ENCODE measurements around the gene TADA1. TPM values are rescaled to one million over a fixed set of nuclear protein-coding genes. Genes with fewer than 3 reads are reported as not detected.

Gene TADA1
- total RNA-seq, 1 experiment from 2014 or later: 12.4 TPM

DNA sequence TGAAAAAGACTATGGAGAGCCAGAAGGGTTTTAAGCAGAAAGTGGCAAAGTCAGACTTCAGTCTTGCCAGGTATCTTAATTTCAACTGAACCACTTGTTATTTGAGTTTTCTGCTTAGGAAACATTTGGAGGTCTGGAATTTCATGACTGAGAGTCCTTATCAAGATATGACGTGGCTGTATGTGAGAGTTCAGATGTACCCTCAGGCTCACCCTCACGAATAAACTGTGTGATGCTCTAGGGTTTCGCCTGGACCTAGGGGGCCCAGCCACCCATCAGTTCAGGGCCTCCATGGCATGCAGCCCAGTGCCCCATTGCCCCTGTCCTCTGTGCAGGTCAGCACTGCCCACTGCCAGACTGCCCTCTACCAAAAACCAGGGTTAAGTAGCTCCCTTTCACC lies 30.6 kb upstream of the TADA1 start:
- Histone ChIP-seq H4K20me1 (ENCODE audit: low read length) (no peaks in the 10 kb centered on the region), H3K27me3 (ENCODE audit: low read length) (no peaks in the 10 kb centered on the region), H3K9me2 (replicated peaks; ENCODE audit: low read length) (no peaks in the 10 kb centered on the region), H3K9me3 (ENCODE audit: low read length) (no peaks in the 10 kb centered on the region), H3K4me3 (ENCODE audit: low read length) (no peak overlapping the region), H2AFZ (ENCODE audit: low read length) (no peak overlapping the region), H3F3A (ENCODE audit: low read length, unreplicated experiment) (peaks cover 7% of the 10 kb centered on the region), H3K4me1 (ENCODE audit: insufficient read depth, low read length) (peaks cover 25% of the 10 kb centered on the region), H3K4me2 (ENCODE audit: low read length) (peak overlapping the region; percentile 67), H3K36me3 (ENCODE audit: low read depth, low read length) (no peaks in the 10 kb centered on the region), H3K79me2 (ENCODE audit: low read length) (no peaks in the 10 kb centered on the region), H3K9ac (ENCODE audit: low read length) (no peak overlapping the region), H3K27ac (ENCODE audit: low read length) (peak overlapping the region; percentile 63)
- ChIA-PET POLR2A (ENCODE audit: unreplicated experiment) (no interaction called here), CTCF (no interaction called here)
- BruUV-seq (replicated peaks): no TSS peak
- ATAC-seq (no peak), DNase-seq (no peak)
- intact Hi-C loops (cut with micrococcal nuclease): loop anchor here (10.0 kb wide), 1 partner anchor 982 kb away; no protein-coding TSS in a partner anchor
- TF ChIP-seq EZH2 (IDR thresholded peaks at IDR 0.05; ENCODE audit: low read length, unreplicated experiment): no peak
- TF ChIP-seq, protein P1, sequence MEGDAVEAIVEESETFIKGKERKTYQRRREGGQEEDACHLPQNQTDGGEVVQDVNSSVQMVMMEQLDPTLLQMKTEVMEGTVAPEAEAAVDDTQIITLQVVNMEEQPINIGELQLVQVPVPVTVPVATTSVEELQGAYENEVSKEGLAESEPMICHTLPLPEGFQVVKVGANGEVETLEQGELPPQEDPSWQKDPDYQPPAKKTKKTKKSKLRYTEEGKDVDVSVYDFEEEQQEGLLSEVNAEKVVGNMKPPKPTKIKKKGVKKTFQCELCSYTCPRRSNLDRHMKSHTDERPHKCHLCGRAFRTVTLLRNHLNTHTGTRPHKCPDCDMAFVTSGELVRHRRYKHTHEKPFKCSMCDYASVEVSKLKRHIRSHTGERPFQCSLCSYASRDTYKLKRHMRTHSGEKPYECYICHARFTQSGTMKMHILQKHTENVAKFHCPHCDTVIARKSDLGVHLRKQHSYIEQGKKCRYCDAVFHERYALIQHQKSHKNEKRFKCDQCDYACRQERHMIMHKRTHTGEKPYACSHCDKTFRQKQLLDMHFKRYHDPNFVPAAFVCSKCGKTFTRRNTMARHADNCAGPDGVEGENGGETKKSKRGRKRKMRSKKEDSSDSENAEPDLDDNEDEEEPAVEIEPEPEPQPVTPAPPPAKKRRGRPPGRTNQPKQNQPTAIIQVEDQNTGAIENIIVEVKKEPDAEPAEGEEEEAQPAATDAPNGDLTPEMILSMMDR (conservative IDR thresholded peaks at IDR 0.05; ENCODE audit: low read depth, low read length): no peak
- TF ChIP-seq EZH2phosphoT487 (IDR thresholded peaks at IDR 0.05; ENCODE audit: borderline replicate concordance, low read length): no peak

DNA sequence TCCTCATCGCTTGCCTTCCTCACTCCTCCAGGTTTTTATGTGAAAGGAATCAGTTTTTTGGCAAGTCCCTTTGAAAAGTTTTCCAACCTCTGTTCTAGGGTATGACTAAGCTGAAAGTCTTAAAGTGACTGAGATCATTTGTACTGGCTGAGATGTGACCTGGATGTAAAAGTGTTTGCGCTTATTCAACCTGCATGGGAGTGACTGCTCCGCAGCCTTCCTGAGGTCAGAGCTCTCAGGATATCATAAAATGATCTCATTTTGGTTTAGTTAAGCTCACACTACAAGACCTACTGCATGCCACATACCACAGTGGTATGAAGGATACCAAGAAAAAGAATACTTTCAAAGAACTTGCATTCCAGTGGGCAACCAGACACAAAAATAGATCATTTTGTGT lies 29.8 kb upstream of the TADA1 start:
- TF ChIP-seq EZH2phosphoT487 (IDR thresholded peaks at IDR 0.05; ENCODE audit: borderline replicate concordance, low read length) (no peak), EZH2 (IDR thresholded peaks at IDR 0.05; ENCODE audit: low read length, unreplicated experiment) (no peak)
- TF ChIP-seq, protein P1 (conservative IDR thresholded peaks at IDR 0.05; ENCODE audit: low read depth, low read length): no peak
- ChIA-PET CTCF (interaction anchor here (0.7 to 1.1 kb wide), 2 partner anchors 153 to 314 kb away, joined by 3 read pairs; no protein-coding TSS in a partner anchor), POLR2A (ENCODE audit: unreplicated experiment) (no interaction called here)
- peak; percentile 87 for DNase-seq
- Histone ChIP-seq H3K9me3 (ENCODE audit: low read length) (no peaks in the 10 kb centered on the region), H3F3A (ENCODE audit: low read length, unreplicated experiment) (peaks cover 7% of the 10 kb centered on the region), H3K4me3 (ENCODE audit: low read length) (0 out of 2 replicates have a peak overlapping the region, but pooled peaks have one; percentile 12), H3K79me2 (ENCODE audit: low read length) (no peaks in the 10 kb centered on the region), H3K4me2 (ENCODE audit: low read length) (peak overlapping the region; percentile 67), H3K4me1 (ENCODE audit: insufficient read depth, low read length) (peaks cover 25% of the 10 kb centered on the region), H2AFZ (ENCODE audit: low read length) (peak overlapping the region; percentile 59), H4K20me1 (ENCODE audit: low read length) (no peaks in the 10 kb centered on the region), H3K9ac (ENCODE audit: low read length) (no peak overlapping the region), H3K36me3 (ENCODE audit: low read depth, low read length) (no peaks in the 10 kb centered on the region), H3K9me2 (replicated peaks; ENCODE audit: low read length) (no peaks in the 10 kb centered on the region), H3K27ac (ENCODE audit: low read length) (peak overlapping the region; percentile 63), H3K27me3 (ENCODE audit: low read length) (no peaks in the 10 kb centered on the region)
- no TSS peak for BruUV-seq (replicated peaks)
- ATAC-seq: peak; percentile 82
- intact Hi-C loops (cut with micrococcal nuclease): loop anchor here (10.0 kb wide), 1 partner anchor 981 kb away; no protein-coding TSS in a partner anchor

- Histone ChIP-seq H3K9me2 (replicated peaks; ENCODE audit: low read length) (no peaks in the 10 kb centered on the region), H3K27ac (ENCODE audit: low read length) (peak overlapping the region; percentile 63), H3K79me2 (ENCODE audit: low read length) (no peaks in the 10 kb centered on the region), H3K4me3 (ENCODE audit: low read length) (no peak overlapping the region), H3K9ac (ENCODE audit: low read length) (no peak overlapping the region), H3K27me3 (ENCODE audit: low read length) (no peaks in the 10 kb centered on the region), H3K4me2 (ENCODE audit: low read length) (peak overlapping the region; percentile 67), H3K9me3 (ENCODE audit: low read length) (no peaks in the 10 kb centered on the region), H3K4me1 (ENCODE audit: insufficient read depth, low read length) (peaks cover 20% of the 10 kb centered on the region), H3K36me3 (ENCODE audit: low read depth, low read length) (no peaks in the 10 kb centered on the region), H2AFZ (ENCODE audit: low read length) (peak overlapping the region; percentile 59; the same call in 1 of the 2 replicates), H3F3A (ENCODE audit: low read length, unreplicated experiment) (peaks cover 7% of the 10 kb centered on the region), H4K20me1 (ENCODE audit: low read length) (no peaks in the 10 kb centered on the region)
- intact Hi-C loops (cut with micrococcal nuclease): loop anchor here (10.0 kb wide), 1 partner anchor 980 kb away; no protein-coding TSS in a partner anchor
- ATAC-seq: no peak
- BruUV-seq (replicated peaks): no TSS peak
- TF ChIP-seq EZH2 (IDR thresholded peaks at IDR 0.05; ENCODE audit: low read length, unreplicated experiment) (no peak), EZH2phosphoT487 (IDR thresholded peaks at IDR 0.05; ENCODE audit: borderline replicate concordance, low read length) (no peak)
- TF ChIP-seq, protein P1 (conservative IDR thresholded peaks at IDR 0.05; ENCODE audit: low read depth, low read length): no peak
- ChIA-PET CTCF (interaction anchor here (0.7 to 1.1 kb wide), 2 partner anchors 153 to 315 kb away, joined by 3 read pairs; no protein-coding TSS in a partner anchor), POLR2A (ENCODE audit: unreplicated experiment) (no interaction called here)
- no peak for DNase-seq
Observed at GRCh38 chr1:166905136-166905535, 29.1 kb upstream of the TADA1 start.
